ENCODE measurements around the gene CTPS2.
A peak's percentile ranks its signal among the peaks of the same experiment; 100 is the strongest.

The CTPS2 gene

DNA sequence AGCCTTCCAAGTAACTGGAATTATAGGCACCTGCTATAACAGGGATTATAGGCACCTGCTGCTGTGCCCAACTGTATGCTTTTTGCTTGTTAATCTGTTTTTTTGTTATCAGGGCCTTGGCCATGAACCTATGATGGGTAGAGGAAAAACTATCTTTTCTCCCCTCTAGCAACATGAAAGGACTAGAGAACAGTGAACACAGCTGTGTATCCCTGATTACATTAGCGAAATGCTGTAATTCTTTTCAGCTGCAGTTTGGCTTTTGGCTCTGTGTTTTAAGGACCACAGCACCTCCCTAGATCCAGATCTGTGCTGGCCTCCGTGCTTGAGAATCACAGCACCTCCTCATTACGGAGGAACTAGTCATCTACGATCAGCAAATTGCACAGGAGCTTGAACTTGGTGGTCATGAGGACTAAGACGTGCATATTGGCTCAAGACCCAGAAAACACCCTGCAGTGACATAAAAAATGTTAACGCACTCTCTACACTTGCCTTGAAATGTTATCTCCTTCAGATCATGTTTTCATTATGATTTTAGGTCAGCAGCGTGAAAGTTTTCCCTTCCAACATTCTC, 120.2 kb downstream of the CTPS2 start:
- Histone ChIP-seq H3K27ac (ENCODE audit: poor library complexity, severe bottlenecking) (no peak overlapping the region), H3K36me3 (ENCODE audit: low read depth) (no peaks in the 10 kb centered on the region), H3K4me3 (ENCODE audit: severe bottlenecking) (no peak overlapping the region), H3K27me3 (ENCODE audit: insufficient read depth, poor library complexity, severe bottlenecking) (no peaks in the 10 kb centered on the region), H3K4me1 (ENCODE audit: insufficient read depth, poor library complexity, severe bottlenecking) (peaks cover 9% of the 10 kb centered on the region), H3K9me3 (ENCODE audit: severe bottlenecking) (no peaks in the 10 kb centered on the region)
- ATAC-seq (ENCODE audit: low read depth) (no peak), DNase-seq (ENCODE audit: low spot score) (no peak)
- TF ChIP-seq, protein P1, sequence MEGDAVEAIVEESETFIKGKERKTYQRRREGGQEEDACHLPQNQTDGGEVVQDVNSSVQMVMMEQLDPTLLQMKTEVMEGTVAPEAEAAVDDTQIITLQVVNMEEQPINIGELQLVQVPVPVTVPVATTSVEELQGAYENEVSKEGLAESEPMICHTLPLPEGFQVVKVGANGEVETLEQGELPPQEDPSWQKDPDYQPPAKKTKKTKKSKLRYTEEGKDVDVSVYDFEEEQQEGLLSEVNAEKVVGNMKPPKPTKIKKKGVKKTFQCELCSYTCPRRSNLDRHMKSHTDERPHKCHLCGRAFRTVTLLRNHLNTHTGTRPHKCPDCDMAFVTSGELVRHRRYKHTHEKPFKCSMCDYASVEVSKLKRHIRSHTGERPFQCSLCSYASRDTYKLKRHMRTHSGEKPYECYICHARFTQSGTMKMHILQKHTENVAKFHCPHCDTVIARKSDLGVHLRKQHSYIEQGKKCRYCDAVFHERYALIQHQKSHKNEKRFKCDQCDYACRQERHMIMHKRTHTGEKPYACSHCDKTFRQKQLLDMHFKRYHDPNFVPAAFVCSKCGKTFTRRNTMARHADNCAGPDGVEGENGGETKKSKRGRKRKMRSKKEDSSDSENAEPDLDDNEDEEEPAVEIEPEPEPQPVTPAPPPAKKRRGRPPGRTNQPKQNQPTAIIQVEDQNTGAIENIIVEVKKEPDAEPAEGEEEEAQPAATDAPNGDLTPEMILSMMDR (IDR thresholded peaks at IDR 0.05; ENCODE audit: poor library complexity, severe bottlenecking), result no peak

DNA sequence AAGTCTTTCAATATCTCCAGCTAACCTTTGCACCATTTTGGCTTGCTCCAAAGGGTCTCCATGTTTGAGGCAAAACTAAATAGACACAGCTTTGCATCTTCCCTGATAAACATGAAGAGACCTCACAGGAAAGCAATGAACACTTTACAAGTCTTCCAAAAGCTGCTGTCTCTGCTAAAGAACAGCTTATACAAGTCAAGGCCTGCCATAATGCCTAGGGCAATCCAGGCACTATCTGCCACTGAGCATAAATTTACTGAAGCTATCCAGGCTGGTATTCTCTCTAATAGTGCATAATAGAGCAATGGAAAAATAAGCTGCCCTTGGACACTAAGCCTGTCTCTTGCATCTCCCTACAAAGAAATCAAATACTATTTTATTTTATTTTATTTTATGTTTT, 122.6 kb downstream of the CTPS2 start:
- no peak for DNase-seq (ENCODE audit: low spot score)
- Histone ChIP-seq H3K4me3 (ENCODE audit: severe bottlenecking) (no peak overlapping the region), H3K4me1 (ENCODE audit: insufficient read depth, poor library complexity, severe bottlenecking) (peaks cover 9% of the 10 kb centered on the region), H3K9me3 (ENCODE audit: severe bottlenecking) (no peaks in the 10 kb centered on the region), H3K27me3 (ENCODE audit: insufficient read depth, poor library complexity, severe bottlenecking) (no peaks in the 10 kb centered on the region), H3K27ac (ENCODE audit: poor library complexity, severe bottlenecking) (peak overlapping the region; percentile 34), H3K36me3 (ENCODE audit: low read depth) (no peaks in the 10 kb centered on the region)
- TF ChIP-seq, protein P1 (IDR thresholded peaks at IDR 0.05; ENCODE audit: poor library complexity, severe bottlenecking), result no peak
- ATAC-seq (ENCODE audit: low read depth), result peak; percentile 53; the same call in 2 of the 3 replicates

DNA sequence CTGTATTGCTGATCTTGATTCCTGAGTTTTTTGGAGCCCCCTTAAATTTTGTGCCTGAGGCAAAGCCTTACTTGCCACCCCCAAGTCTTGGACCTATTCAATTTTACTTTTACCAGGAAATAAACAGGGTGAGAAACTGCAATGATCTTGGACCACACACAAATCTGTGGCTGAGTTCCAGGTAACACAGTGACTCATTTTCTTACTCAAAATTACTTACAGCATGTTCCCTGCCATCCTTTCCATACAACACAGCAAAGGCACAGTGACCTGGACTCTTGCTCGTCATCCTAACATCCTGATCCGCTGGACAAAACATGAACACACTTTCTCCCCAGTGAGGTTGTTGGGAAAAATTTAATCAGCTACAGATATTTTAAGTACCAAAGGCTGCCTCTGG, 123.3 kb downstream of the CTPS2 start:
- DNase-seq (ENCODE audit: low spot score) (no peak), ATAC-seq (ENCODE audit: low read depth) (peak; percentile 59; the same call in 2 of the 3 replicates)
- H3K27ac ChIP-seq (ENCODE audit: poor library complexity, severe bottlenecking), result peak overlapping the region; percentile 34
- H3K27me3 ChIP-seq (ENCODE audit: insufficient read depth, poor library complexity, severe bottlenecking), result no peaks in the 10 kb centered on the region
- TF ChIP-seq, protein P1 (IDR thresholded peaks at IDR 0.05; ENCODE audit: poor library complexity, severe bottlenecking), result no peak
- no peaks in the 10 kb centered on the region for H3K36me3 ChIP-seq (ENCODE audit: low read depth)
- H3K4me3 ChIP-seq (ENCODE audit: severe bottlenecking), result no peak overlapping the region
- H3K4me1 ChIP-seq (ENCODE audit: insufficient read depth, poor library complexity, severe bottlenecking), result peaks cover 9% of the 10 kb centered on the region
- H3K9me3 ChIP-seq (ENCODE audit: severe bottlenecking), result no peaks in the 10 kb centered on the region

DNA sequence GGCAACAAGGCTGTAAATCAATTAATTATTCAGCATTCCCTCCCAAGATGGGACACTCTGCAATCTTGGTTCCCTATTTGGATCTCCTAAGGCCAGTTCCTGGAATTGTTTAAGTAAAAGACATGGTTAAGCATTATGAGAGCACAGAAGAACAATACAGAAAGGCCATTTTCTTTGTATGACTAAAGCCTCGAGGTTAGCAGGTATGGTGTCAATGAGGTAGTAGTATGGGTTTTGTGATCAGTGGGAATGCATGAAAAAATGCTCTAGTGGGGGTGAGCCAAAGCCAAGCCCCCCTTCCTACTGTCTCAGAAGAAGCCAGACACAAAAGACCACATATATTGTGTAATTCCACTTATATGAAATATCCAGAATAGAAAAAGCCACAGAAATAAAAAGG, 124.2 kb downstream of the CTPS2 start:
- DNase-seq (ENCODE audit: low spot score) (no peak), ATAC-seq (ENCODE audit: low read depth) (no peak)
- TF ChIP-seq, protein P1 (IDR thresholded peaks at IDR 0.05; ENCODE audit: poor library complexity, severe bottlenecking), result no peak
- peaks cover 9% of the 10 kb centered on the region for H3K4me1 ChIP-seq (ENCODE audit: insufficient read depth, poor library complexity, severe bottlenecking)
- H3K36me3 ChIP-seq (ENCODE audit: low read depth), result no peaks in the 10 kb centered on the region
- no peaks in the 10 kb centered on the region for H3K27me3 ChIP-seq (ENCODE audit: insufficient read depth, poor library complexity, severe bottlenecking)
- no peak overlapping the region for H3K27ac ChIP-seq (ENCODE audit: poor library complexity, severe bottlenecking)
- H3K4me3 ChIP-seq (ENCODE audit: severe bottlenecking), result no peak overlapping the region
- H3K9me3 ChIP-seq (ENCODE audit: severe bottlenecking), result no peaks in the 10 kb centered on the region

DNA sequence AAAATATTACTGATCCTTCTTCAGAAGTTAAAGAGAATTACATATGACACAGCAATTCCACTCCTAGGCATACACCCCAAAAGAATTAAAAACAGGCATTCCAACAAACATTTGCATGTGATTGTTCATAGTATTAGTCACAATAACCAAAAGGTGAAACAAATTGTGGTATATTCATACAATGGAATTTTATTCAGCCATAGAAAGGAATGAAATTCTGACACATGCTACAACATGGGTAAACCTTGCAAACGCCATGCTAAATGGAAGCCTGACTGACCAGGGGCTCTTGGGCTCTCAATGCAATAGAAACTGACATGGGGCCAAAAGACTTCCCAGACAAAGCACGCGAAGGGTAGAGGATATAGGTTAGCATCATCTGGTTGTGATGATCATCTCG, 124.6 kb downstream of the CTPS2 start:
- Histone ChIP-seq H3K27me3 (ENCODE audit: insufficient read depth, poor library complexity, severe bottlenecking) (no peaks in the 10 kb centered on the region), H3K4me3 (ENCODE audit: severe bottlenecking) (no peak overlapping the region), H3K36me3 (ENCODE audit: low read depth) (no peaks in the 10 kb centered on the region), H3K9me3 (ENCODE audit: severe bottlenecking) (no peaks in the 10 kb centered on the region), H3K4me1 (ENCODE audit: insufficient read depth, poor library complexity, severe bottlenecking) (peaks cover 9% of the 10 kb centered on the region), H3K27ac (ENCODE audit: poor library complexity, severe bottlenecking) (no peak overlapping the region)
- DNase-seq (ENCODE audit: low spot score) (no peak), ATAC-seq (ENCODE audit: low read depth) (no peak)
- TF ChIP-seq, protein P1 (IDR thresholded peaks at IDR 0.05; ENCODE audit: poor library complexity, severe bottlenecking), result no peak
